ENCODE measurements around the gene TMX4. TPM values are rescaled to one million over a fixed set of nuclear protein-coding genes. Genes with fewer than 3 reads are reported as not detected.

Gene TMX4
- total and polyA plus RNA-seq, 2 of the 8 experiments (the other 6 are each of a cell fraction or from before 2014, with no cell fraction given): 2.1 to 7.8 TPM

GRCh38 chr20:7933346-7933745, 86.2 kb downstream of the TMX4 start (continued):
- TF ChIP-seq RAD21 (IDR thresholded peaks at IDR 0.05 in 1 of 2, conservative IDR thresholded peaks at IDR 0.05 in 1 of 2; ENCODE audit: low read depth in 2 of 2, low read length in 2 of 2) (no peak), JUND (IDR thresholded peaks at IDR 0.05; ENCODE audit: low read length) (no peak), TAF1 (IDR thresholded peaks at IDR 0.05; ENCODE audit: low read depth, low read length) (no peak), POU5F1 (IDR thresholded peaks at IDR 0.05; ENCODE audit: low read depth, low read length) (no peak)

Measured in H1 (cell line).